ENCODE results near the gene ITGB3BP.

- TF ChIP-seq CTCF (IDR thresholded peaks at IDR 0.05) = peak; percentile 55
- TF ChIP-seq MXD4 (CRISPR knock-in tag; IDR thresholded peaks at IDR 0.05; ENCODE audit: borderline replicate concordance) = no peak
- TF ChIP-seq RORB (CRISPR knock-in tag; IDR thresholded peaks at IDR 0.05) = no peak
- no peak for TF ChIP-seq NFYB (CRISPR knock-in tag; conservative IDR thresholded peaks at IDR 0.05; ENCODE audit: low read depth)
- TF ChIP-seq MAX (CRISPR knock-in tag; IDR thresholded peaks at IDR 0.05) = no peak
- TF ChIP-seq GABPB1 (CRISPR knock-in tag; IDR thresholded peaks at IDR 0.05) = no peak
- TF ChIP-seq NFE2L1 (CRISPR knock-in tag; IDR thresholded peaks at IDR 0.05) = no peak
- no peak for TF ChIP-seq ZBTB21 (CRISPR knock-in tag; IDR thresholded peaks at IDR 0.05; ENCODE audit: borderline replicate concordance)
- TF ChIP-seq E2F4 (CRISPR knock-in tag; IDR thresholded peaks at IDR 0.05; ENCODE audit: borderline replicate concordance, low read depth) = no peak
- TF ChIP-seq CREB1 (CRISPR knock-in tag; IDR thresholded peaks at IDR 0.05) = no peak
Observed at GRCh38 chr1:63557365-63557987, 34.5 kb upstream of the ITGB3BP start.
